ENCODE data around the gene ANTXR1. TPM values are rescaled to one million over a fixed set of nuclear protein-coding genes. Genes with fewer than 3 reads are reported as not detected.

ANTXR1 gene
- polyA plus RNA-seq, 1 of the 3 experiments (the other 2 are of a cell fraction), result 114 TPM

- DNase-seq, result no peak
- CTCF ChIA-PET, result interaction anchor here (0.5 to 2.0 kb wide), 3 partner anchors 48 to 1467 kb away, joined by 3 to 5 read pairs (median 3); no protein-coding TSS in a partner anchor
- H3K4me3 ChIP-seq (ENCODE audit: low read depth in 2 of 2, low read length in 1 of 2), result no peak overlapping the region
- no peaks in the 10 kb centered on the region for H3K9me2 ChIP-seq
- H3K27me3 ChIP-seq (ENCODE audit: insufficient read depth), result no peaks in the 10 kb centered on the region
- TF ChIP-seq RXRA (IDR thresholded peaks at IDR 0.05; ENCODE audit: borderline replicate concordance, low read depth) (no peak), POLR2AphosphoS5 (IDR thresholded peaks at IDR 0.05; ENCODE audit: low read depth, low read length) (no peak), GATA2 (CRISPR knock-in tag; IDR thresholded peaks at IDR 0.05) (no peak), TCF12 (IDR thresholded peaks at IDR 0.05) (no peak), ZBTB33 (IDR thresholded peaks at IDR 0.05; ENCODE audit: borderline replicate concordance, low read depth) (no peak), RFX5 (IDR thresholded peaks at IDR 0.05; ENCODE audit: low read length) (no peak), USF1 (IDR thresholded peaks at IDR 0.05; ENCODE audit: borderline replicate concordance, low read depth) (no peak), IRF3 (IDR thresholded peaks at IDR 0.05; ENCODE audit: low read depth, low read length) (no peak), FOXJ3 (CRISPR knock-in tag; IDR thresholded peaks at IDR 0.05) (no peak)
- peaks cover 75% of the 10 kb centered on the region for H3K79me2 ChIP-seq (ENCODE audit: insufficient read depth)
- no peak overlapping the region for H2AFZ ChIP-seq (ENCODE audit: low read depth)
- POLR2A ChIA-PET, result no interaction called here
- peaks cover 22 to 63% of the 10 kb centered on the region in 2 experiments for H3K36me3 ChIP-seq (replicated peaks in 1 of 2; ENCODE audit: control insufficient read depth in 1 of 2, insufficient read depth in 2 of 2, low read length in 1 of 2)
- no peak overlapping the region for H3K4me2 ChIP-seq
- H3K4me1 ChIP-seq (ENCODE audit: control insufficient read depth in 1 of 2, insufficient read depth in 2 of 2, low read depth in 1 of 2, low read length in 1 of 2), result peaks cover 0 to 6% of the 10 kb centered on the region in 2 experiments; a peak in 2 of 4 replicates
- H3K9ac ChIP-seq, result no peak overlapping the region
- H4K20me1 ChIP-seq (ENCODE audit: insufficient read depth), result no peaks in the 10 kb centered on the region
- peaks cover 16% of the 10 kb centered on the region for H3F3A ChIP-seq (replicated peaks; ENCODE audit: insufficient read depth)
- H3K9me3 ChIP-seq, result 0 out of 2 replicates have a peak, but pooled peaks cover 1% of the 10 kb centered on the region
- H3K27ac ChIP-seq (ENCODE audit: low read depth in 2 of 2, low read length in 1 of 2), result peak overlapping the region in 1 of 2 experiments; percentile 23; a peak in 1 of 4 replicates
- 76% methylated on average over 2 of the region's 2 CpGs for WGBS (ENCODE audit: low lambda C conversion rate)
Measured at GRCh38 chr2:69062307-69062962, 49.5 kb downstream of the ANTXR1 start.

- H3K9me3 ChIP-seq, result no peaks in the 10 kb centered on the region
- WGBS (ENCODE audit: low lambda C conversion rate), result 96% methylated on average over 1 of the region's 1 CpG
- TF ChIP-seq TAF1 (IDR thresholded peaks at IDR 0.05; ENCODE audit: borderline replicate concordance, low read depth, low read length), result no peak
- H3K4me3 ChIP-seq (ENCODE audit: low read depth in 2 of 2, low read length in 1 of 2), result no peak overlapping the region
- H3K27ac ChIP-seq (ENCODE audit: low read depth in 2 of 2, low read length in 1 of 2), result no peak overlapping the region
- H3K27me3 ChIP-seq (ENCODE audit: insufficient read depth), result no peaks in the 10 kb centered on the region
- H3K9ac ChIP-seq, result no peak overlapping the region
- H3K4me1 ChIP-seq (ENCODE audit: control insufficient read depth in 1 of 2, insufficient read depth in 2 of 2, low read depth in 1 of 2, low read length in 1 of 2), result peaks cover 0 to 6% of the 10 kb centered on the region in 2 experiments; a peak in 2 of 4 replicates
- peaks cover 25 to 49% of the 10 kb centered on the region in 2 experiments for H3K36me3 ChIP-seq (replicated peaks in 1 of 2; ENCODE audit: control insufficient read depth in 1 of 2, insufficient read depth in 2 of 2, low read length in 1 of 2)
- peaks cover 16% of the 10 kb centered on the region for H3F3A ChIP-seq (replicated peaks; ENCODE audit: insufficient read depth)
- no peak overlapping the region for H2AFZ ChIP-seq (ENCODE audit: low read depth)
- ChIA-PET POLR2A (no interaction called here), CTCF (interaction anchor here (1.0 kb wide), 1 partner anchor 241 kb away, joined by 3 read pairs; no protein-coding TSS in a partner anchor)
- no peaks in the 10 kb centered on the region for H3K9me2 ChIP-seq
- peaks cover 8% of the 10 kb centered on the region for H4K20me1 ChIP-seq (ENCODE audit: insufficient read depth)
- no peak overlapping the region for H3K4me2 ChIP-seq
- peaks cover 67% of the 10 kb centered on the region for H3K79me2 ChIP-seq (ENCODE audit: insufficient read depth)
- DNase-seq, result no peak
Measured at GRCh38 chr2:69065735-69066336, 52.9 kb downstream of the ANTXR1 start.

Data from SK-N-SH (cell line).